ENCODE measurements around the gene CCDC88B. TPM values are rescaled to one million over a fixed set of nuclear protein-coding genes. Genes with fewer than 3 reads are reported as not detected.

Gene CCDC88B
- polyA plus RNA-seq, 1 donor from 2014 or later, result 1.3 TPM

DNA sequence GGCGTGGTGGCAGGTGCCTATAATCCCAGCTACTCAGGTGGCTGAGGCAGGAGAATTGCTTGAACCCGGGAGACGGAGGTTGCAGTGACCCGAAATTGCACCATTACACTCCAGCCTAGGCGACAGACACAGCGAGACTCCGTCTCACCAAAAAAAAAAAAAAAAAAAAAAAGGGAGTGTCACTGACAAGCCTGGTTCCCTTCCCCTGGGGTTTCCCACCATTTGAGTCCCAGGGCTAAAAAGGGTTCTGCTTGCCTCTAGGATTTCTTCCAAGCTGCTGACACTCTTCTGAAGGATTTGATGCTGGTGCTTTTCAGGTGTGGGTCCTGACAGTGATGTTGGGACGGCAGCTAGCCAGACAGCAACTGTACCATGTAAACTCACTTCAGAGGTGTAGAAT lies 1.3 kb upstream of the CCDC88B start:
- TF ChIP-seq EP300 (conservative IDR thresholded peaks at IDR 0.05; ENCODE audit: poor library complexity, severe bottlenecking) (no peak), MXI1 (conservative IDR thresholded peaks at IDR 0.05; ENCODE audit: poor library complexity, severe bottlenecking) (no peak), TAF1 (IDR thresholded peaks at IDR 0.05; ENCODE audit: low read depth) (no peak), SMC3 (conservative IDR thresholded peaks at IDR 0.05; ENCODE audit: poor library complexity) (no peak), EZH2 (IDR thresholded peaks at IDR 0.05; ENCODE audit: borderline replicate concordance, insufficient read depth, low read length, poor library complexity, severe bottlenecking) (no peak), POLR2AphosphoS5 (IDR thresholded peaks at IDR 0.05) (no peak), RAD21 (conservative IDR thresholded peaks at IDR 0.05) (no peak)
- TF ChIP-seq, protein P1, sequence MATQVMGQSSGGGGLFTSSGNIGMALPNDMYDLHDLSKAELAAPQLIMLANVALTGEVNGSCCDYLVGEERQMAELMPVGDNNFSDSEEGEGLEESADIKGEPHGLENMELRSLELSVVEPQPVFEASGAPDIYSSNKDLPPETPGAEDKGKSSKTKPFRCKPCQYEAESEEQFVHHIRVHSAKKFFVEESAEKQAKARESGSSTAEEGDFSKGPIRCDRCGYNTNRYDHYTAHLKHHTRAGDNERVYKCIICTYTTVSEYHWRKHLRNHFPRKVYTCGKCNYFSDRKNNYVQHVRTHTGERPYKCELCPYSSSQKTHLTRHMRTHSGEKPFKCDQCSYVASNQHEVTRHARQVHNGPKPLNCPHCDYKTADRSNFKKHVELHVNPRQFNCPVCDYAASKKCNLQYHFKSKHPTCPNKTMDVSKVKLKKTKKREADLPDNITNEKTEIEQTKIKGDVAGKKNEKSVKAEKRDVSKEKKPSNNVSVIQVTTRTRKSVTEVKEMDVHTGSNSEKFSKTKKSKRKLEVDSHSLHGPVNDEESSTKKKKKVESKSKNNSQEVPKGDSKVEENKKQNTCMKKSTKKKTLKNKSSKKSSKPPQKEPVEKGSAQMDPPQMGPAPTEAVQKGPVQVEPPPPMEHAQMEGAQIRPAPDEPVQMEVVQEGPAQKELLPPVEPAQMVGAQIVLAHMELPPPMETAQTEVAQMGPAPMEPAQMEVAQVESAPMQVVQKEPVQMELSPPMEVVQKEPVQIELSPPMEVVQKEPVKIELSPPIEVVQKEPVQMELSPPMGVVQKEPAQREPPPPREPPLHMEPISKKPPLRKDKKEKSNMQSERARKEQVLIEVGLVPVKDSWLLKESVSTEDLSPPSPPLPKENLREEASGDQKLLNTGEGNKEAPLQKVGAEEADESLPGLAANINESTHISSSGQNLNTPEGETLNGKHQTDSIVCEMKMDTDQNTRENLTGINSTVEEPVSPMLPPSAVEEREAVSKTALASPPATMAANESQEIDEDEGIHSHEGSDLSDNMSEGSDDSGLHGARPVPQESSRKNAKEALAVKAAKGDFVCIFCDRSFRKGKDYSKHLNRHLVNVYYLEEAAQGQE (IDR thresholded peaks at IDR 0.05; ENCODE audit: borderline replicate concordance), result no peak
- TF ChIP-seq, protein P2, sequence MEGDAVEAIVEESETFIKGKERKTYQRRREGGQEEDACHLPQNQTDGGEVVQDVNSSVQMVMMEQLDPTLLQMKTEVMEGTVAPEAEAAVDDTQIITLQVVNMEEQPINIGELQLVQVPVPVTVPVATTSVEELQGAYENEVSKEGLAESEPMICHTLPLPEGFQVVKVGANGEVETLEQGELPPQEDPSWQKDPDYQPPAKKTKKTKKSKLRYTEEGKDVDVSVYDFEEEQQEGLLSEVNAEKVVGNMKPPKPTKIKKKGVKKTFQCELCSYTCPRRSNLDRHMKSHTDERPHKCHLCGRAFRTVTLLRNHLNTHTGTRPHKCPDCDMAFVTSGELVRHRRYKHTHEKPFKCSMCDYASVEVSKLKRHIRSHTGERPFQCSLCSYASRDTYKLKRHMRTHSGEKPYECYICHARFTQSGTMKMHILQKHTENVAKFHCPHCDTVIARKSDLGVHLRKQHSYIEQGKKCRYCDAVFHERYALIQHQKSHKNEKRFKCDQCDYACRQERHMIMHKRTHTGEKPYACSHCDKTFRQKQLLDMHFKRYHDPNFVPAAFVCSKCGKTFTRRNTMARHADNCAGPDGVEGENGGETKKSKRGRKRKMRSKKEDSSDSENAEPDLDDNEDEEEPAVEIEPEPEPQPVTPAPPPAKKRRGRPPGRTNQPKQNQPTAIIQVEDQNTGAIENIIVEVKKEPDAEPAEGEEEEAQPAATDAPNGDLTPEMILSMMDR (IDR thresholded peaks at IDR 0.05; ENCODE audit: poor library complexity, severe bottlenecking), result no peak
- no peaks in the 10 kb centered on the region for H3K79me2 ChIP-seq (replicated peaks; ENCODE audit: insufficient read depth, low read length)
- H3K4me2 ChIP-seq (ENCODE audit: low read length), result no peak overlapping the region
- no peaks in the 10 kb centered on the region for H4K20me1 ChIP-seq (ENCODE audit: insufficient read depth)
- no peak overlapping the region for H3K4me3 ChIP-seq (ENCODE audit: low read length)
- H3K9ac ChIP-seq (ENCODE audit: low read length), result no peak overlapping the region
- no peaks in the 10 kb centered on the region for H3F3A ChIP-seq (ENCODE audit: insufficient read depth, low read length, poor library complexity, severe bottlenecking)
- H3K27me3 ChIP-seq (ENCODE audit: insufficient read depth, low read depth, low read length), result no peaks in the 10 kb centered on the region
- no peaks in the 10 kb centered on the region for H3K9me3 ChIP-seq (ENCODE audit: low read length)
- no peaks in the 10 kb centered on the region for H3K9me2 ChIP-seq (ENCODE audit: insufficient read depth, low read length)
- no peaks in the 10 kb centered on the region for H3K36me3 ChIP-seq (ENCODE audit: insufficient read depth, low read length)
- H2AFZ ChIP-seq (ENCODE audit: low read depth, low read length), result no peak overlapping the region
- no peak overlapping the region for H3K27ac ChIP-seq (ENCODE audit: low read length)

DNA sequence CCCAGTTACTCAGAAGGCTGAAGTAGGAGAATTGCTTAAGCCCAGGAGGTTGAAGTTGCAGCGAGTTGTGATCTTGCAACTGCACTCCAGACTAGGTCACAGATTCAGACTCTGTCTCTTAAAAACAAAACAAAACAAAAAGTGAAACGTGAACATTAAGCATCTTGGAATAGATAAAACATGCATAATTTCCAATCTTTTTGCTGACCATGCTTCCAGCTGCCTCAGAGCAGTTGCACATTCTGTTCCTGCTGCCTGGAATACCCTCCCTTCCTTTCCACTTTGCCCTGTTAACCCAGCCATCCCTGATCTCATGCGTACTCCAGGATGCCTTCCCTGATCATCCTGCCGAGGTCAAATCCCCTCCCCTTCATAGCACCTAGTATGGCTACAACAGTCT lies 718 bp upstream of the CCDC88B start:
- Histone ChIP-seq H2AFZ (ENCODE audit: low read depth, low read length) (no peak overlapping the region), H3K9me3 (ENCODE audit: low read length) (no peaks in the 10 kb centered on the region), H3K27me3 (ENCODE audit: insufficient read depth, low read depth, low read length) (no peaks in the 10 kb centered on the region), H3K9me2 (ENCODE audit: insufficient read depth, low read length) (no peaks in the 10 kb centered on the region), H3K9ac (ENCODE audit: low read length) (no peak overlapping the region), H3F3A (ENCODE audit: insufficient read depth, low read length, poor library complexity, severe bottlenecking) (no peaks in the 10 kb centered on the region), H4K20me1 (ENCODE audit: insufficient read depth) (no peaks in the 10 kb centered on the region), H3K4me3 (ENCODE audit: low read length) (no peak overlapping the region), H3K4me2 (ENCODE audit: low read length) (no peak overlapping the region), H3K79me2 (replicated peaks; ENCODE audit: insufficient read depth, low read length) (no peaks in the 10 kb centered on the region), H3K36me3 (ENCODE audit: insufficient read depth, low read length) (no peaks in the 10 kb centered on the region), H3K27ac (ENCODE audit: low read length) (no peak overlapping the region)
- TF ChIP-seq EZH2 (IDR thresholded peaks at IDR 0.05; ENCODE audit: borderline replicate concordance, insufficient read depth, low read length, poor library complexity, severe bottlenecking) (no peak), TAF1 (IDR thresholded peaks at IDR 0.05; ENCODE audit: low read depth) (no peak)

Measured in neural cell (in vitro differentiated cells).